GM10266 (cell line): ENCODE data around the gene ASS1.

ENCODE experiments used
- DNase-seq: peaks from one replicate; pipeline ENCODE4 v3.0.0; 2012; ENCODE audit errors: extremely low spot score
- TF ChIP-seq, protein P1 (sequence below): IDR thresholded peaks from 2 replicates; pipeline ENCODE4 v1.5.1; 2012; ENCODE audit warnings: mild to moderate bottlenecking, low read depth; ENCODE audit not compliant: control insufficient read depth, insufficient read depth; ENCODE audit errors: missing control alignments

ASS1 gene

DNA sequence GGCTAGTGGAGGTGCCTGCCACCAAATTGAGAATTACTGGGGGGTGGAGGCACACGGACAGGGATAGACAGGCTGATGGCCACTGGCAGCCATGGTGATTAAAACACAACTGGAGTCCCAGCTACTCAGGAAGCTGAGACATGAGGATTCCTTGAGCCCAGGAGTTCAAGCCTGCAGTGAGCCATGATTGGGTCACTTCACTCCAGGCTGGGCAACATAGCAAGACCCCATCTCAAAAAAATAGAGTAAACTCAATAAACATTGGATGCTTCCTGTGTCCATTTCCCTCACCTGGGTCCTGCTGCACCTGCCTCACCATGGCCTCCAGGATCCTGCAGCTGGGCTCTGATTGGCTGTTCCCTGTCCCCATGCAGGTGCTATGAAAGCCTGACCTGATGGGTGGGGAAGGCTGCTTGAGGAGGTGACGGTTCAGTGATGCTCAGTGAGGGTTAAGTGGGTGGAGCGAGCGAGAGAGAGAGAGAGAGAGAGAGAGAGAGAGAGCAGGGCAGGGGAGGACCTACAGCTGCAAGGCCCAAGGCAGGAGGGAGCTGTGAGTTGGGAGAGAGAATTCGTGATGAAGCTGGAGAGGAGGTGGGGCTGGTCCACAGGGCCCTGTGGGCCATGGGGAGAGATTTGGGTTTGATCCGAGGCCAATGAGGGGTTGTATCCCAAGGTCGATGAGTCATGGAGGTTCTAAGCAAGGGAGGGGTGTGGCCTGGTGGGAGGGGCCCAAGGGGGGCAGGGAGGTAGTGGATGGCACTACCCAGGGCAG is 97.9 kb downstream of the ASS1 start:
- TF ChIP-seq, protein P1, sequence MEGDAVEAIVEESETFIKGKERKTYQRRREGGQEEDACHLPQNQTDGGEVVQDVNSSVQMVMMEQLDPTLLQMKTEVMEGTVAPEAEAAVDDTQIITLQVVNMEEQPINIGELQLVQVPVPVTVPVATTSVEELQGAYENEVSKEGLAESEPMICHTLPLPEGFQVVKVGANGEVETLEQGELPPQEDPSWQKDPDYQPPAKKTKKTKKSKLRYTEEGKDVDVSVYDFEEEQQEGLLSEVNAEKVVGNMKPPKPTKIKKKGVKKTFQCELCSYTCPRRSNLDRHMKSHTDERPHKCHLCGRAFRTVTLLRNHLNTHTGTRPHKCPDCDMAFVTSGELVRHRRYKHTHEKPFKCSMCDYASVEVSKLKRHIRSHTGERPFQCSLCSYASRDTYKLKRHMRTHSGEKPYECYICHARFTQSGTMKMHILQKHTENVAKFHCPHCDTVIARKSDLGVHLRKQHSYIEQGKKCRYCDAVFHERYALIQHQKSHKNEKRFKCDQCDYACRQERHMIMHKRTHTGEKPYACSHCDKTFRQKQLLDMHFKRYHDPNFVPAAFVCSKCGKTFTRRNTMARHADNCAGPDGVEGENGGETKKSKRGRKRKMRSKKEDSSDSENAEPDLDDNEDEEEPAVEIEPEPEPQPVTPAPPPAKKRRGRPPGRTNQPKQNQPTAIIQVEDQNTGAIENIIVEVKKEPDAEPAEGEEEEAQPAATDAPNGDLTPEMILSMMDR = no peak
- DNase-seq = no peak

DNA sequence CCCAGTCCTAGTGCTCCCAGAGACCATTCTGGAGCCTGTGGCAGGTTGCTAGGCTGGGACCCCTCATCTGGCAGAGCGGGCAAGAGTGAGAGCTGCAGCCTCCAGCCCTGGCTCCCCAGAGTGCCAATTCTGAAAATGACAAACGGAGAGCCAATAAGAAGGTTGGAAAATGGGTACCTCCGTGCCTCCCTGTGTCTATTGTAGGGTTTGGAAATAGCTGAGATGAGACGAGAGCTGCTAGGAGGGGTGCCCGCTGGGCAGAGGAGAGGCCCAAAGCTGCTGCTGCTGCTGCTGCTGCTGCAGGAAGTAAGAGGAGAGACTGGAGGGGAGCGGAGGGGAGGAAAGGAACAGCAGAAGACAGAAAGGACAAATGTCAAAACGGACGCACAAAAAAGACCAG is 98.6 kb downstream of the ASS1 start:
- TF ChIP-seq, protein P1 = no peak
- no peak for DNase-seq

DNA sequence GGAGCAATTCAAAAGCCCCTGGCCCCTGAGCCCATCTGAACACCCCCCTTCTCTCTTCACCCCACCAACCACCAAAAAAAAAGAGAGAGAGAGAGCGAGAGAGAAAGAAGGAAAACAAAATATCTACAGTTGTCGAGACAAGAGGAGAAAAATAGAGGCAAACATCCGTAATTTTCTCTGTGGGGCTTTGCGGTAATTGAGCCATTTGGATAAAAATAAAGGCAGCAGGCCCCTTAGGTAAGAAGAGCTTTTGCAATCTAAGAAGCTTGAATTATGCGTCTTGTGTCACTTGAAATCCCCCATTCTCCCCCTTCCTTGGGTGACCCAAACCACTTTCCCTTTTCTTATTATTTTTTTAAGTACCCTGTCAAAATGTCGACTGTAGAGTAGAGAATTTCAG is 99.1 kb downstream of the ASS1 start:
- DNase-seq = no peak
- TF ChIP-seq, protein P1 = no peak

DNA sequence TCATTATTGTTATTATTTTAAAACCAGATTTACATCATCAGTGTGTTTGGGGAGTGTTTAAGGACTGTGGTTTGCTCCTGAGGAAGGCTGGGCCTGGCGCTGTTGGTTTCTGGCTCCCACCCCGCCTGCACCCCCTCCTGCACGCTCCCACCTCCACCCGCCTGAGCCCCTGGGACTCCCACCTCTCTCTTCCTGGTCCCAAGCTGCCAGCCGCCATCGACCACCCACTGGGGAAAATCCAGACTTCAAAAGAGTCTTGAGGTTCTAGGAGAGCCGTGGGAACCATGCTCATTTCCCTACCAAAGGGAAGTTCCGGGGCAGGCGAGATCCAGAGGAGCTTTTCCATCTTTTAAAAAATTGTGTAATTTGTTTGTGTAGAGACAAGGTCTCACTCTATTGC is 99.6 kb downstream of the ASS1 start:
- DNase-seq = no peak

DNA sequence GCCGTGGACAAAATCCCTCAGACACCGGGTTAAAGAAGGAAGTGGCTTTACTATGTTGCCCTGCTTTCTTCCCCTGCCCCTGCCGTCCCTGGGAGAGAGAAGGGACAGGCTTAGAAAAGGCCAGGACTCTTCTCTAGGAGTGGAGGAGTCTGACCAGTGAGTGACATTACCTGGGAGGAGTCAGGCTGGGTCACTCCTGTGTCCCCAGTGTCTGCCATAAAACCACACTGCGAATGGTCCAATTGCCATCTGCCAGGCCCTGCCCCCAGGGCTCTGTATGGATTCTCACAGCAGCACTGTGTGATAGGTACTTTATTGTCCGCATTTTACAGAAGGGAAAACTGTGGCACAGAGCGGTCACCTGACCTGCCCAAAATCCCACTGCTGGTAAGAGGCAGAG is 103.3 kb downstream of the ASS1 start:
- DNase-seq = no peak
- TF ChIP-seq, protein P1 = no peak

More for the DNA sequence above, 99.6 kb downstream of the ASS1 start:
- TF ChIP-seq, protein P1 = no peak

DNA sequence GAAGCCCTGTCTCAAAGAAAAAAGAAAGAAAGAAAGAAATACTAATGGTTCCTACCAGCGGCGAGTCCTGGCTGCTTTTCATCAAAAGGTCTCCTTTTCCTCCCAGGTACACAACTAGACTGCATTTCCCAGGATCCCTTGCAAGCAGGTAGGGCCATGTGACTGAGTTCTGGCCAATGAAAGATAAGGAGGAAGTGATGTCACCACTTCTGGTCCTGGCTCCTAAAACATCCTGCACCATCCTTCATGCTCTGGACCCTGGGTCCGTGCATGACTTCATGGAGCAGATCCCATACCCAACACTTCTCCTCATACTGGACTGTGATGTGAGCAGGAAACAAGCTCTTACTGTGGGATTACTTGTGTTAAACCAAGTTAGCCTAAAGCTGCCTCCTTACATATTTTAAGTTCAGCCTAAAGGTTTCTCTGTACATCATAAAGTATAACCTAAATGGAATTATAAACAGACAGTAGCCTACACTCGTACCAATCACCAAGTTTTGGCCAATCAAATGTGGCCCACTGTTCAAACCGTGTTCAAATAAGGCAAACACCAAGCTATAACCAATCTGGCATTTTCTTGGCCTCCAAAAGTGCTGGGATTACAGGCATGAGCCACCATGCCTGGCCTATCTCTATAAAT is 104.5 kb downstream of the ASS1 start:
- DNase-seq = no peak

More for the DNA sequence above, 104.5 kb downstream of the ASS1 start:
- TF ChIP-seq, protein P1 = no peak
